ENCODE data around the gene HTR3A.

HTR3A gene

GRCh38 chr11:113998574-113998973 is 23.7 kb downstream of the HTR3A start:
- TF ChIP-seq YY1 (IDR thresholded peaks at IDR 0.05; ENCODE audit: insufficient read depth, insufficient read length) (no peak), SUZ12 (IDR thresholded peaks at IDR 0.05; ENCODE audit: extremely low read depth, insufficient read depth, insufficient read length) (no peak), ZNF274 (IDR thresholded peaks at IDR 0.05; ENCODE audit: low read depth, low read length) (no peak)
- H3K36me3 ChIP-seq (ENCODE audit: insufficient read depth, insufficient read length, low read length) = no peaks in the 10 kb centered on the region

GRCh38 chr11:114000526-114000925 is 25.6 kb downstream of the HTR3A start:
- Histone ChIP-seq H3K4me3 (ENCODE audit: insufficient read length, low read depth) (no peak overlapping the region), H3K4me1 (ENCODE audit: insufficient read depth, insufficient read length) (no peaks in the 10 kb centered on the region), H3K9me3 (ENCODE audit: insufficient read depth, low read length) (no peaks in the 10 kb centered on the region), H3K9ac (ENCODE audit: insufficient read length, low read depth) (no peak overlapping the region), H3K27me3 (ENCODE audit: insufficient read depth, insufficient read length) (no peaks in the 10 kb centered on the region), H3K36me3 (ENCODE audit: insufficient read depth, insufficient read length, low read length) (no peaks in the 10 kb centered on the region)
- DNase-seq (ENCODE audit: low read depth, low spot score) = no peak
- TF ChIP-seq SUZ12 (IDR thresholded peaks at IDR 0.05; ENCODE audit: extremely low read depth, insufficient read depth, insufficient read length) (no peak), YY1 (IDR thresholded peaks at IDR 0.05; ENCODE audit: insufficient read depth, insufficient read length) (no peak), ZNF274 (IDR thresholded peaks at IDR 0.05; ENCODE audit: low read depth, low read length) (no peak)

More at GRCh38 chr11:113998574-113998973, 23.7 kb downstream of the HTR3A start:
- Histone ChIP-seq H3K4me1 (ENCODE audit: insufficient read depth, insufficient read length) (no peaks in the 10 kb centered on the region), H3K9me3 (ENCODE audit: insufficient read depth, low read length) (no peaks in the 10 kb centered on the region), H3K9ac (ENCODE audit: insufficient read length, low read depth) (no peak overlapping the region), H3K4me3 (ENCODE audit: insufficient read length, low read depth) (no peak overlapping the region), H3K27me3 (ENCODE audit: insufficient read depth, insufficient read length) (no peaks in the 10 kb centered on the region)
- no peak for DNase-seq (ENCODE audit: low read depth, low spot score)

GRCh38 chr11:114001416-114001815 is 26.5 kb downstream of the HTR3A start:
- Histone ChIP-seq H3K36me3 (ENCODE audit: insufficient read depth, insufficient read length, low read length) (no peaks in the 10 kb centered on the region), H3K9ac (ENCODE audit: insufficient read length, low read depth) (no peak overlapping the region), H3K4me1 (ENCODE audit: insufficient read depth, insufficient read length) (no peaks in the 10 kb centered on the region), H3K4me3 (ENCODE audit: insufficient read length, low read depth) (no peak overlapping the region), H3K9me3 (ENCODE audit: insufficient read depth, low read length) (no peaks in the 10 kb centered on the region), H3K27me3 (ENCODE audit: insufficient read depth, insufficient read length) (no peaks in the 10 kb centered on the region)
- no peak for DNase-seq (ENCODE audit: low read depth, low spot score)
- no peak for TF ChIP-seq SUZ12 (IDR thresholded peaks at IDR 0.05; ENCODE audit: extremely low read depth, insufficient read depth, insufficient read length)
- TF ChIP-seq YY1 (IDR thresholded peaks at IDR 0.05; ENCODE audit: insufficient read depth, insufficient read length) = no peak
- no peak for TF ChIP-seq ZNF274 (IDR thresholded peaks at IDR 0.05; ENCODE audit: low read depth, low read length)

- Histone ChIP-seq H3K27me3 (ENCODE audit: insufficient read depth, insufficient read length) (no peaks in the 10 kb centered on the region), H3K4me3 (ENCODE audit: insufficient read length, low read depth) (no peak overlapping the region), H3K4me1 (ENCODE audit: insufficient read depth, insufficient read length) (no peaks in the 10 kb centered on the region), H3K9me3 (ENCODE audit: insufficient read depth, low read length) (no peaks in the 10 kb centered on the region), H3K9ac (ENCODE audit: insufficient read length, low read depth) (no peak overlapping the region), H3K36me3 (ENCODE audit: insufficient read depth, insufficient read length, low read length) (no peaks in the 10 kb centered on the region)
- no peak for DNase-seq (ENCODE audit: low read depth, low spot score)
- TF ChIP-seq YY1 (IDR thresholded peaks at IDR 0.05; ENCODE audit: insufficient read depth, insufficient read length) (no peak), ZNF274 (IDR thresholded peaks at IDR 0.05; ENCODE audit: low read depth, low read length) (no peak), SUZ12 (IDR thresholded peaks at IDR 0.05; ENCODE audit: extremely low read depth, insufficient read depth, insufficient read length) (no peak)
Measured at GRCh38 chr11:114008331-114008730, 33.4 kb downstream of the HTR3A start.

GRCh38 chr11:114010931-114011330 is 36.0 kb downstream of the HTR3A start:
- no peak for DNase-seq (ENCODE audit: low read depth, low spot score)
- H3K4me1 ChIP-seq (ENCODE audit: insufficient read depth, insufficient read length) = peaks cover 2% of the 10 kb centered on the region
- TF ChIP-seq SUZ12 (IDR thresholded peaks at IDR 0.05; ENCODE audit: extremely low read depth, insufficient read depth, insufficient read length) (no peak), ZNF274 (IDR thresholded peaks at IDR 0.05; ENCODE audit: low read depth, low read length) (no peak)
- no peak overlapping the region for H3K4me3 ChIP-seq (ENCODE audit: insufficient read length, low read depth)
- H3K36me3 ChIP-seq (ENCODE audit: insufficient read depth, insufficient read length, low read length) = no peaks in the 10 kb centered on the region
- no peaks in the 10 kb centered on the region for H3K9me3 ChIP-seq (ENCODE audit: insufficient read depth, low read length)
- no peaks in the 10 kb centered on the region for H3K27me3 ChIP-seq (ENCODE audit: insufficient read depth, insufficient read length)
- H3K9ac ChIP-seq (ENCODE audit: insufficient read length, low read depth) = no peak overlapping the region

- TF ChIP-seq SUZ12 (IDR thresholded peaks at IDR 0.05; ENCODE audit: extremely low read depth, insufficient read depth, insufficient read length) (no peak), ZNF274 (IDR thresholded peaks at IDR 0.05; ENCODE audit: low read depth, low read length) (no peak), YY1 (IDR thresholded peaks at IDR 0.05; ENCODE audit: insufficient read depth, insufficient read length) (no peak)
- Histone ChIP-seq H3K9me3 (ENCODE audit: insufficient read depth, low read length) (no peaks in the 10 kb centered on the region), H3K9ac (ENCODE audit: insufficient read length, low read depth) (no peak overlapping the region), H3K4me1 (ENCODE audit: insufficient read depth, insufficient read length) (peaks cover 2% of the 10 kb centered on the region), H3K27me3 (ENCODE audit: insufficient read depth, insufficient read length) (no peaks in the 10 kb centered on the region), H3K36me3 (ENCODE audit: insufficient read depth, insufficient read length, low read length) (no peaks in the 10 kb centered on the region), H3K4me3 (ENCODE audit: insufficient read length, low read depth) (no peak overlapping the region)
- DNase-seq (ENCODE audit: low read depth, low spot score) = no peak
Measured at GRCh38 chr11:114011443-114011842, 36.5 kb downstream of the HTR3A start.

- peaks cover 2% of the 10 kb centered on the region for H3K4me1 ChIP-seq (ENCODE audit: insufficient read depth, insufficient read length)
- no peaks in the 10 kb centered on the region for H3K9me3 ChIP-seq (ENCODE audit: insufficient read depth, low read length)
- H3K36me3 ChIP-seq (ENCODE audit: insufficient read depth, insufficient read length, low read length) = no peaks in the 10 kb centered on the region
- TF ChIP-seq YY1 (IDR thresholded peaks at IDR 0.05; ENCODE audit: insufficient read depth, insufficient read length) = no peak
- no peak for TF ChIP-seq ZNF274 (IDR thresholded peaks at IDR 0.05; ENCODE audit: low read depth, low read length)
- TF ChIP-seq SUZ12 (IDR thresholded peaks at IDR 0.05; ENCODE audit: extremely low read depth, insufficient read depth, insufficient read length) = no peak
- no peak overlapping the region for H3K9ac ChIP-seq (ENCODE audit: insufficient read length, low read depth)
- no peak for DNase-seq (ENCODE audit: low read depth, low spot score)
- no peak overlapping the region for H3K4me3 ChIP-seq (ENCODE audit: insufficient read length, low read depth)
- no peaks in the 10 kb centered on the region for H3K27me3 ChIP-seq (ENCODE audit: insufficient read depth, insufficient read length)
Measured at GRCh38 chr11:114015117-114015516, 40.2 kb downstream of the HTR3A start.

- H3K4me1 ChIP-seq (ENCODE audit: insufficient read depth, insufficient read length) = peaks cover 2% of the 10 kb centered on the region
- no peak for TF ChIP-seq ZNF274 (IDR thresholded peaks at IDR 0.05; ENCODE audit: low read depth, low read length)
- TF ChIP-seq SUZ12 (IDR thresholded peaks at IDR 0.05; ENCODE audit: extremely low read depth, insufficient read depth, insufficient read length) = no peak
- TF ChIP-seq YY1 (IDR thresholded peaks at IDR 0.05; ENCODE audit: insufficient read depth, insufficient read length) = no peak
- no peak overlapping the region for H3K9ac ChIP-seq (ENCODE audit: insufficient read length, low read depth)
- H3K36me3 ChIP-seq (ENCODE audit: insufficient read depth, insufficient read length, low read length) = no peaks in the 10 kb centered on the region
- H3K4me3 ChIP-seq (ENCODE audit: insufficient read length, low read depth) = no peak overlapping the region
- H3K27me3 ChIP-seq (ENCODE audit: insufficient read depth, insufficient read length) = no peaks in the 10 kb centered on the region
- H3K9me3 ChIP-seq (ENCODE audit: insufficient read depth, low read length) = no peaks in the 10 kb centered on the region
- no peak for DNase-seq (ENCODE audit: low read depth, low spot score)
Measured at GRCh38 chr11:114016986-114017385, 42.1 kb downstream of the HTR3A start.
